Aorta (tissue), 5 donors: ENCODE measurements around the gene EPC1. TPM values are rescaled to one million over a fixed set of nuclear protein-coding genes. Genes with fewer than 3 reads are reported as not detected.
"Not testable (repeated sequence)": the region's sequence is repeated elsewhere in the genome, so short reads cannot be mapped to it uniquely, and the experiment has no call there.

Source experiments
- ATAC-seq: fragments of 200-7000 bp; cut with Tn5 transposase; one replicate; pipeline ENCODE4 v1.9.1; 2022; ENCODE audit warnings: moderate library complexity; ENCODE audit not compliant: low FRiP score
- DNase-seq, 2 donors: peaks; one replicate each; pipeline ENCODE4 v3.0.0-alpha.2; 2020
- H3K27ac ChIP-seq, 2 donors: one replicate each; pipeline ENCODE4 v1.5.1; 2013; ENCODE audit warnings: low read length in 2 of 2, mild to moderate bottlenecking in 2 of 2, moderate library complexity in 2 of 2, control low read depth in 1 of 2, inconsistent platforms in 1 of 2, low read depth in 1 of 2
- H3K27me3 ChIP-seq, 2 donors: one replicate each; pipeline ENCODE4 v1.6.1; 2013; ENCODE audit warnings: control low read depth in 1 of 2, low read length in 1 of 2, mild to moderate bottlenecking in 1 of 2, moderate library complexity in 1 of 2; ENCODE audit not compliant: insufficient read depth in 2 of 2, control insufficient read depth in 1 of 2
- H3K36me3 ChIP-seq, 2 donors: one replicate each; pipeline ENCODE4 v1.6.1; 2013; ENCODE audit warnings: control low read depth in 1 of 2, low read length in 1 of 2, mild to moderate bottlenecking in 1 of 2; ENCODE audit not compliant: insufficient read depth in 2 of 2, control insufficient read depth in 1 of 2
- H3K4me1 ChIP-seq, 2 donors: one replicate each; pipeline ENCODE4 v1.6.1; 2013; ENCODE audit warnings: low read length in 2 of 2, control low read depth in 1 of 2, mild to moderate bottlenecking in 1 of 2, moderate library complexity in 1 of 2; ENCODE audit not compliant: insufficient read depth in 2 of 2, control insufficient read depth in 1 of 2
- H3K4me3 ChIP-seq, 2 donors: one replicate each; pipeline ENCODE4 v1.5.1; 2013; ENCODE audit warnings: low read length in 2 of 2, control low read depth in 1 of 2, mild to moderate bottlenecking in 1 of 2
- H3K9me3 ChIP-seq: one replicate; pipeline ENCODE4 v1.6.1; 2013; ENCODE audit warnings: mild to moderate bottlenecking, low read length; ENCODE audit not compliant: control insufficient read depth
- WGBS, 2 donors: extraction: QIAGEN DNeasy Blood & Tissue Kit; methylation state at CpG; one replicate each; pipeline ENCODE4 v1.1.7; 2013; 5-methylcytosine and 5-hydroxymethylcytosine counted together
- intact Hi-C, 2 donors: fragments of 100-400 bp; cut with DNase I; formaldehyde crosslinking; loops; one replicate each; pipeline versions ENCODE4 v1.14.2 to v1.15.0; 2022
- polyA plus RNA-seq, 2 donors: library from polyadenylated mRNA; stranded (reverse); fragments of 200-250 nt; gene quantifications; one replicate each; pipeline ENCODE4 v1.2.3, GENCODE V29; 2013
- total RNA-seq, 2 donors: library from RNA; stranded (reverse); fragmentation: NEBNext Ultra II Directional; extraction: Animal tissue kit (Norgen Biotek cat#: 25700); gene quantifications; one replicate each; pipeline ENCODE4 v1.2.1, GENCODE V29; 2021
- donor health status: healthy with polysubstance abuse.
- donor health status: Bipolar disorder and iron deficiency.
- donor health status: DM: no; HTN: no; CAD: no.
- donor health status: DM: no; HTN: no; CAD: no.
- donor health status: DM: yes; HTN: yes; CAD: no.

EPC1 gene
- total and polyA plus RNA-seq, 4 donors: 15.9 to 53.9 (median 32.1) TPM

GRCh38 chr10:32233375-32233774 lies 113.6 kb downstream of the EPC1 start:
- H3K4me3 ChIP-seq, DNase-seq, ATAC-seq, H3K27me3 ChIP-seq, H3K4me1 ChIP-seq, H3K27ac ChIP-seq, H3K36me3 ChIP-seq, intact Hi-C loops, H3K9me3 ChIP-seq: not testable (repeated sequence)
- WGBS, 2 donors: 96 to 97% methylated on average over 30 to 36 of the region's 36 CpGs

GRCh38 chr10:32232378-32232777 lies 114.6 kb downstream of the EPC1 start:
- Histone ChIP-seq H3K36me3 (no peaks in the 10 kb centered on the region), H3K9me3 (no peaks in the 10 kb centered on the region), H3K4me3 (no peak overlapping the region), H3K27me3 (no peaks in the 10 kb centered on the region), H3K27ac (no peak overlapping the region), H3K4me1 (no peaks in the 10 kb centered on the region)
- intact Hi-C loops: no loop called here
- DNase-seq: no peak
- WGBS, 2 donors: 42 to 63% methylated on average over 1 of the region's 1 CpG
- no peak for ATAC-seq

DNA sequence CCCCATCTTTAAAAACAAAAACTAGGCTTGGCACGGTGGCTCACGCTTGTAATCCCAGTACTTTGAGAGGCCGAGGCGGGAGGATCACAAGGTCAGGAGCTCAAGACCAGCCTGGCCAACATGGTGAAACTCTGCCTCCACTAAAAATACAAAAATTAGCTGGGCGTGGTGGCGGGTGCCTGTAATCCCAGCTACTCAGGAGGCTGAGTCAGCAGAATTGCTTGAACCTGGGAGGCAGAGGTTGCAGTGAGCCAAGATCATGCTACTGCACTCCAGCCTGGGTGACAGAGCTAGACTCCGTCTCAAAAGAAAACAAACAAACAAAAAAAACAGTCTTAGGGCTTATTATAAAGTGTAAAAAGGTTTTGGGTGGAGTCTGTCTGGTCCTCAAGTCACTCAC lies 117.2 kb downstream of the EPC1 start:
- H3K4me3 ChIP-seq, H3K36me3 ChIP-seq, H3K27me3 ChIP-seq, H3K27ac ChIP-seq, DNase-seq, ATAC-seq, intact Hi-C loops, H3K9me3 ChIP-seq, H3K4me1 ChIP-seq: not testable (repeated sequence)
- WGBS, 2 donors: 93 to 96% methylated on average over 7 of the region's 7 CpGs

GRCh38 chr10:32229170-32229569 lies 117.8 kb downstream of the EPC1 start:
- DNase-seq (no peak), ATAC-seq (no peak)
- no peaks in the 10 kb centered on the region for H3K27me3 ChIP-seq
- intact Hi-C loops: no loop called here
- no peaks in the 10 kb centered on the region for H3K36me3 ChIP-seq
- no peaks in the 10 kb centered on the region for H3K9me3 ChIP-seq
- no peak overlapping the region for H3K4me3 ChIP-seq
- no peak overlapping the region for H3K27ac ChIP-seq
- 64 to 85% methylated on average over 3 of the region's 3 CpGs for WGBS, 2 donors
- H3K4me1 ChIP-seq: no peaks in the 10 kb centered on the region

- Histone ChIP-seq H3K27me3 (no peaks in the 10 kb centered on the region), H3K4me3 (no peak overlapping the region), H3K36me3 (no peaks in the 10 kb centered on the region), H3K4me1 (no peaks in the 10 kb centered on the region), H3K27ac (no peak overlapping the region), H3K9me3 (no peaks in the 10 kb centered on the region)
- ATAC-seq (no peak), DNase-seq (no peak)
- WGBS, 2 donors: 47 to 74% methylated on average over 2 of the region's 2 CpGs
- intact Hi-C loops: no loop called here
Measured at GRCh38 chr10:32227802-32228201, 119.2 kb downstream of the EPC1 start.

- ATAC-seq (no peak), DNase-seq (no peak)
- intact Hi-C loops: no loop called here
- Histone ChIP-seq H3K9me3 (no peaks in the 10 kb centered on the region), H3K36me3 (no peaks in the 10 kb centered on the region), H3K4me1 (no peaks in the 10 kb centered on the region), H3K27ac (no peak overlapping the region), H3K4me3 (no peak overlapping the region), H3K27me3 (no peaks in the 10 kb centered on the region)
- WGBS, 2 donors: 82 to 96% methylated on average over 1 of the region's 1 CpG
Measured at GRCh38 chr10:32226624-32227023, 120.3 kb downstream of the EPC1 start.

DNA sequence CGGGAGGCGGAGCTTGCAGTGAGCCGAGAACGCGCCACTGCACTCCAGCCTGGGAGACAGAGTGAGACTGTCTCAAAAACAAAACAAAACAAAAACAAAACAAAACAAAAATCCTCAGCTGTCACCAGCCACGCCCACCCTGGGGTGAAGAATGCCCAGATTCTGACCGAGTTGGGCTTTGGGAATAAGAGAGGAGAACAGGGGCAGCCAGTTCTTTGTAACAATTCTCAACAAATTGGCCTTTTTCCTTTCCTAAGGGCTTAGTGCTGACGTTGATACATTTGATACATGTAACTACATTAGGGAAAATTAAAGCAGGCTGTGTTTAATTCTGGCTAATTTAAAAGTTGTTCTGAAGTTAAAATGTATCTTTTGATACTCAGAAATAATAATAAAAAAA lies 121.0 kb downstream of the EPC1 start:
- Histone ChIP-seq H3K4me3 (no peak overlapping the region), H3K27me3 (no peaks in the 10 kb centered on the region), H3K4me1 (no peaks in the 10 kb centered on the region), H3K9me3 (no peaks in the 10 kb centered on the region), H3K27ac (no peak overlapping the region), H3K36me3 (no peaks in the 10 kb centered on the region)
- DNase-seq (no peak), ATAC-seq (no peak)
- WGBS, 2 donors: 83 to 85% methylated on average over 7 to 8 of the region's 8 CpGs
- intact Hi-C loops: no loop called here

DNA sequence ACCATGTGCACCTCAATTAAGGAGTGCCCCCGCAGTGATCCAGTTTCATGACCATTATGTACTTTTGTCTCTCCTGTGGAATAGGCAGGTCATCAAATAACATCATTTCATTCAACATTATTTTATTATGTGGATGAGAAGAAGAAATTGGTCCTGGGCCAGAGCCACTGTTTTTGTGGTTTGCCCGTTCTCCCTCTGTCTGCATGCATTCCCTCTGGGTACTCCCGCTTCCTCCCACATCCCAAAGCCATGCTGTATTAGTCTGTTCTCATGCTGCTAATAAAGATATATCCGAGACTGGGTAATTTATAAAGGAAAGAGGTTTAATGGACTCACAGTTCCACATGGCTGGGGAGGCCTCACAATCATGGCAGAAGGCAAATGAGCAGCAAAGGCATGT lies 124.6 kb downstream of the EPC1 start:
- not testable (repeated sequence) for H3K9me3 ChIP-seq, H3K27me3 ChIP-seq

DNA sequence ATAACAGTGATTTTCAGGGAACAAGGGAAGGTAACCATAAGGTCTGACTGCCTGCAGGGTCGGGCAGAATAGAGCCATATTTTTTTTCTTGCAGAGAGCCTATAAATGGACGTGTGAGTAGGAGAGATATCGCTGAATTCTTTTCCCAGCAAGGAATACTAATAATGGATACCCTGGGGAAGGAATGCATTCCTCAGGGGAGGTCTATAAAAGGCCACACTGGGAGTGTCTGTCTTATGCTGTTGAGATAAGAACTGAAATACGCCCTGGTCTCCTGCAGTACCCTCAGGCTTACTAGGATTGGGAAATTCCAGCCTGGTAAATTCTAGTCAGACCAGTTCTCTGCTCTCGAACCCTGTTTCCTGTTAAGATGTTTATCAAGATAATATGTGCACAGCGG lies 127.8 kb downstream of the EPC1 start:
- H3K36me3 ChIP-seq, H3K27ac ChIP-seq, H3K4me1 ChIP-seq, DNase-seq, H3K9me3 ChIP-seq, H3K27me3 ChIP-seq, ATAC-seq, H3K4me3 ChIP-seq, intact Hi-C loops: not testable (repeated sequence)
- 37 to 41% methylated on average over 6 of the region's 6 CpGs for WGBS, 2 donors

More for the DNA sequence above, 124.6 kb downstream of the EPC1 start:
- H3K4me3 ChIP-seq, intact Hi-C loops, DNase-seq, H3K36me3 ChIP-seq, ATAC-seq, H3K4me1 ChIP-seq, H3K27ac ChIP-seq: not testable (repeated sequence)
- WGBS, 2 donors: 73 to 75% methylated on average over 4 of the region's 4 CpGs
